Measurements from ENCODE around the gene MARVELD1. TPM values are rescaled to one million over a fixed set of nuclear protein-coding genes. Genes with fewer than 3 reads are reported as not detected.

MARVELD1 gene
- polyA plus RNA-seq, 1 donor = 40.7 TPM

DNA sequence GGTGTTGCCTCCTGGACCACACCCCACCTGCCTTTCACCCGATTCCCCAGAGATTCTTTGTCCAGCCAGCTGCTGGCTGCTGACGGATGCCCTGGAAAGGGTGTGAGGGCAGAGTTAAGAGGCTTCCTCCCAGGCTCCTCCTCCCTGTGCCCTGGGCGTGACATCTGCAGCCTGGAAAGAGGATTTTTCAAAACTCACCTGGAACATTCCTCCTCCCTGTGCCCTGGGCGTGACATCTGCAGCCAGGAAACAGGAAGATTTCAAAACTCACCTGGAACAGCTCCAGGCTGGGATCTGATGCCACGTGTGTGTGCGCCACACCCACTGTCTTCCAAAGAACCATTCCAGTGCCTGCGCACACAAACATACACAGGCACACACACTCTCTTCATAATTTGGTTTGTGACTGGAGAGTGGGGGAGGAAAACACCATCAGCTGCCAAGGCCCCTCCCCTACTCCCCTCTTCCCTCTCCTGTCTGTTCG, 5.2 kb downstream of the MARVELD1 start:
- no peak for DNase-seq

DNA sequence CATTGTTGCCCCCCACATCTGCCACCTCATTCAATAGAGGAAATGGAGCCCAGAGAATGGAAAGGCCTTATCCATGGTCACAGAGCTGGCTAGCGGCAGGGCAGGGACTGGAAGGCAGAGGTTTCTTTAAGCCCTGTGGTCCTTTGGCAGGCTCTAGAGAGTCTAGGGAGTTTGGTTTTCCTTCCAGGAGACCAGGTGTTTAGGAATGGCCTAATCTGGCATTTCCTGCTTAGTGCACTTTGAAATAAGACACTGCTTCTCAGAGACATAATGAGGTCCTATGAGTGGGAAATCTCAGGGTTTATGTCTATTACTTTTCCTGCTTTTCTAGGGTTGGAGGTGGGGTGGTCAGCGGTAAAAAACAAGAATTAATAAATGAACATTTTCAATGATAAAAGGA, 6.1 kb downstream of the MARVELD1 start:
- no peak for DNase-seq

GRCh38 chr10:97721871-97722780, 8.6 kb downstream of the MARVELD1 start:
- no peak for DNase-seq

GRCh38 chr10:97723001-97723400, 9.5 kb downstream of the MARVELD1 start:
- no peak for DNase-seq

GRCh38 chr10:97724341-97724941, 10.9 kb downstream of the MARVELD1 start:
- no peak for DNase-seq

DNA sequence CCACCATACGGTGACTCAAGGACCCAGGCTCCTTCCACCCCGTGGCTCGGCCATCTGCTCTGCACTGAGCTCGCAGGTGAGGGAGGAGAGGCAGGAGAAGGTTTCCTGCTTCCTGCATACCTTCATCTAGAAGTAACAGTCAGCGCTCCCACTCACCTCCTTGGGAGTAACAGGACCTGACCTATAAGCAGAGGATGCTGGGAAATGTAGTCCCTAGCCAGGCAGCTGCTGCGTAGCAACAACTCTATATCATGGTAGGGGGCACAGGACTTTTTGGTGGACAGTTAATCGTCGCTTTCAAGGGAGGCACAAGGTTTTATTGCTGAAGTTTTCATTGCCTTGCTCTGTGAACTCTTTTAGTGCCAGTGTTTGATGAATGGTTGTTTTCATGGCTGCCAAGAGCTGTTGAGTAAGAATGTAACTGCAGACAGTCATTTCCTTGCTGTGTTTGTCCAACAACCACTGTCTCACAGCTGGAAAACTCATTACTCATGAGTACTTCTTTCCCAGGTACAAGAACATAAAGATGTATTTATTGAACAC, 13.2 kb downstream of the MARVELD1 start:
- peak; percentile 77 for DNase-seq

DNA sequence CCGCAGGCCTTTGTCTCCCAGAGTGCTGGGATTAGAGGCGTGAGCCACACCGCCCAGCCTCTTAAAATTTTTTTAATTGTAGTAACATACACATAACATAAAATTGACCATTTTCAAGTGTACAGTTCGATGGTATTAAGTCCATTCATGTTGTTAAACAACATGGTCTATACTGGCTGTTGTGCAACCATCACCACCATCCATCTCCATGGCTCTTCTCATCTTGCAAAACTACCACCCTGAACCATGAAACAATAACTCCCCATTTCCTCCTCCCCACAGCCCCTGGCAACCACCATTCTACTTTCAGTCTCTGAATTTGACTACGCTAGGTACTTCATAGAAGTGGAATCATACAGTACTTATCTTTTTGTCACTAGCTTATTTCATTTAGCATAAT, 15.5 kb downstream of the MARVELD1 start:
- no peak for DNase-seq

DNA sequence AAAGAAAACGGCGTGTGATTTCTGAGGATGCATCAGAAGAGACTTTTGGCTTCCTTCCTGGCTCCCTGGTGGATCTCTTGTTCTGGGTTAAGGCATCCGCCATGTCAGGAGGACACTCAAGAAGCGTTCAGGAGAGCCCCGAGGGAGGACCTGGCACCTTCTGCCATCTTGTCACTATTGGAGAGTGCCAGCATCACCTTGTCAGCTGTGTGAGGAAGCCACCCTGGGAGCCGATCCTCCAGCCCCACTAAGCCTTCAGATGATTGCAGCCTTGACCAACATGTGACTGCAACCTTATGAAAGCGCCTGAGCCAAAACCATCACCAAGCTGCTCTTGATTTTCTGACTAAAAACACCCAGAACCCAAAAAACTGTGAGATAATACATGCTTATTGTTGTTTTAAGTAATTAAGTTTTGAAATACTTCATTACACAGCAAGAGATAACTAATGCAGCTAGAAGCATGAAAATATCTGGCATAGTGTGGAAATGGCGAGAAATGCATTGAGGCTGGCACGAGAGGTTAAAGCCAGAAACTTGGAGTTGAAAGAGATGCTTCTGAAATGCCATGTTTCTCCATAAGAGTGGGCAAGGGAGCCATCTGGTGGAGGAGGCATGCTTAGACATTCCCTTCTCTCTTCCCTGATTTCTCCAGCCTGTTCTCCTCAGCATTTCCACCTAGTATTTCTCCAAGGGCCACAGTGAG, 18.0 kb downstream of the MARVELD1 start:
- peak; percentile 81 for DNase-seq

GRCh38 chr10:97732052-97732359, 18.5 kb downstream of the MARVELD1 start:
- no peak for DNase-seq

GRCh38 chr10:97733256-97733655, 19.7 kb downstream of the MARVELD1 start:
- no peak for DNase-seq

- DNase-seq = no peak
These were observed 20.5 kb downstream of the MARVELD1 start for GRCh38 chr10:97734021-97734420.

DNA sequence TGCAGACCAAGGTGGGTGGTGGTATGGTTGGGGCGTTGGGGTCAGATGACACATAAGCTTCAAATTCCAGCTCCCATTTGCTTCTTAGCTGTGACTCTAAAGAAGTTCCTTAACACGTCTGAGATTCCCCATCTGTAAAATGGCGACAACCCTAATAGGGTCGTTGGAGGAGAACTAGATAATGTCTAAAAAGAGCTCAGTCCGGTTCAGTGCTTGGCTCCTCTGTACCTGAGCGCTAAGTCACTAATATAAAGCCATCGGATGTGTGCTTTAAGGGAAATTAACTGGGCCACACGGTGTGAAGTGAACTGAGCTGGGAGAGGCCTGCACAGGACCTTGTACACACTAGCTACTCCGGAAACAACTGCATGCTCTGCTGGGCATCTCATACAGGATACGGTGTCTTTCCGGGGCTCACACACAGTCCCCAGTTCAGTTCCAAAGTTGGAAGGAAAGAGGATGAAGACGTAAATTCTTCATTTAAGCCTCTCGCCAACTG, 22.9 kb downstream of the MARVELD1 start:
- no peak for DNase-seq

- DNase-seq = peak; percentile 93
These were observed 23.6 kb downstream of the MARVELD1 start, which contains the start of gene ZFYVE27 for GRCh38 chr10:97736902-97737769. Gene ZFYVE27 (plus strand): TSS chr10:97737128. CDS start chr10:97738478, 1,350 bp downstream.

- DNase-seq = no peak
These were observed 24.3 kb downstream of the MARVELD1 start for GRCh38 chr10:97737770-97738265.

DNA sequence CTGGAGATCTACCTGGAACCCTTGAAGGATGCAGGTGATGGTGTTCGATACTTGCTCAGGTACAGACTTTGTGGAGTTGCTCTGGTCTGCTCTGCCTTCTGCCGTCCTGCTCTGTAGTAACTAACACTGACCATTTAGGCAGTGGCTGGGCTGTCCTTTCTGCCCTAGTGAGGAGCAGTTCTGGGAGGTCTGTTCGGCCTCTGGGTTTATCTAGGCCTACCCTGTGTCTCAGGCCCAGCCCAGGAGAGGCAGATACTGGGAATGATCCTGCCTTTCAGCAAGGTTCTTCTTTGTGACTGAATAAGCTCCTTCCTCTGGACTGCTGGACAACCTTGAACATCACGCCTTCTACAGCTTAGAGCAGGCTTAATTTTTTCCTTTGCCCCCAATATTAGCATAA, 25.1 kb downstream of the MARVELD1 start:
- no peak for DNase-seq

GRCh38 chr10:97740613-97741012, 27.1 kb downstream of the MARVELD1 start:
- DNase-seq = no peak

- DNase-seq = no peak
These were observed 29.8 kb downstream of the MARVELD1 start for GRCh38 chr10:97743169-97743943.

DNA sequence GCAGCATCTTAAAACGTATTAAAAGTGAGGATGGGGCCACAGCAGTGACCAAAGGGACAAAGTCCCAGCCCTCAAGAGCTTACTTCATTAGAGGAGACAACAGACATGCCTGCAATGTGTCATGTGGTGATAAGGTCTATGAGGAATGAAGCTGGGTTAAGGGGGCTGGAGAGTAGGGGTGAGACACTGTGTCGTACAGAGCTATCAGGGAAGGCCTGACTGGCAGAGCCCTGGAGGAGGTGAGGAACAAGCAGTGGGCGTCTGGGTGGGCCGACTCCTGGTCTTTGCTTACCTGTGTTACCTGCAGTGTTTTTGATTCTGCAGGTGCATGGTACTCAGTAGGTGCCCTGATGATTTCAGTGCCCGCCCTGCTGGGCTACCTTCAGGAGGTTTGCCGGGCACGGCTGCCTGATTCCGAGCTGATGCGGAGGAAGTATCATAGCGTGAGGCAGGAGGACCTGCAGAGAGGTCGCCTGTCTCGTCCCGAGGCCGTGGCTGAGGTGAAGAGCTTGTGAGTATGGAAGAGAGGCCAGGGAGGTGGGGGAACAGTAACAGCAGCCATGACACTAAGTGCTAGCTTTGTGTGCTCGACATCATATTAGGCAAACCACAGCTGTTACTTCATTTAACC, 31.0 kb downstream of the MARVELD1 start:
- DNase-seq = no peak

DNA sequence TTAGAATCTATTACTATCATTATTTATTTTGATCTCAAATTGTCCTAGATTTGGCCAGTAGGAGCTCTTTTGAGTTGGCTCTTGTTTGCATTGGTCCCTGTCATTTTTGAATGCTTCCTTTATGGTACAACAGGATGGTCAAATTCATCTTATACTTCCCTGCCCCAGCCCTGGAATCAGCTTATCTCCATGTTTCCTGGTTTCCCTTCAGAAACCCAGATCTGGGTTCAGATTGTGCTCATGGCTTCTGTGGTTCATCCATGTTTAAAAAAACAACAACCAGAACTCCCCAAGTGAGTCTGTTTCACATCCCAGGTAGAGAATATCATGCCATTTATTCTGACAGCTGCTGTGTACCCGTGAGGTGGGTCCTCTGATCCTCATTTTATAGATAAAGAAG, 34.0 kb downstream of the MARVELD1 start:
- no peak for DNase-seq

DNA sequence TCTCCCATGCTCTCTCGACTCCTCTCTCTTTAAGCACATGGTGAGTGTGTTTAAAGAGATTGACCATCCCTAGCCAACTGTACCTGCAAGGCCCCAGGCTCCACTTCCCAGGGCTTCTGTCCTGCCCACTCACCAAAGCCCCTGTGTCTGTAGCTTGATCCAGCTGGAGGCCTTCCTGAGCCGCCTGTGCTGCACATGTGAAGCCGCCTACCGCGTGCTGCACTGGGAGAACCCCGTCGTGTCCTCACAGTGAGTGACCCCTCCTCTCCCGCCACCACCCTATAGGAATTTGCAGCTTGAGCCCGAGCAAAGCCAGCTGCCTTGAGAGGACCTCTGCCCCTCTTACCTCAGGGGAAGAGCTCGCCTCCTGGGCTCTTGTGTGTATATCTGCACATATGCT, 34.6 kb downstream of the MARVELD1 start:
- no peak for DNase-seq
